GM19467 (cell line): Measurements from ENCODE around the gene HMCN2.
"Not testable (repeated sequence)": the region's sequence is repeated elsewhere in the genome, so short reads cannot be mapped to it uniquely, and the experiment has no call there.

ENCODE experiments used
- ATAC-seq: cut with Tn5 transposase; IDR thresholded peaks from one replicate; pipeline ENCODE4 v1.9.1; 2021; ENCODE audit warnings: mild to moderate bottlenecking, moderate library complexity; ENCODE audit not compliant: unreplicated experiment

HMCN2 gene

DNA sequence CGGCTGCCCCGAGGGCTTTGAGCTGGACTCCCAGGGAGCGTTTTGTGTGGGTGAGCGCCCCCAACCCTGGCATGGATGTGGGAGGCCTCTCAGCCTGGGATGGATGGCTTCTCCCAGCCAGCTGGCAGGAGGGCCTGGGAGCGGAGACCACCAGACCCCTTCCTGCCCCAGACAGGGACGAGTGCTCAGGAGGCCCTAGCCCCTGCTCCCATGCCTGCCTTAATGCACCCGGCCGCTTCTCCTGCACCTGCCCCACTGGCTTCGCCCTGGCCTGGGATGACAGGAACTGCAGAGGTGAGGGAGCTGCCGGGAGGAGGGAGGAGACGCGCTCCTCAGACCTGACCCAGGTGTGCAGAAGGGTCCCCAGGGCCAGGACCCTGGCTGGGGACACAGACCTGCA is 161.8 kb downstream of the HMCN2 start:
- no peak for ATAC-seq

DNA sequence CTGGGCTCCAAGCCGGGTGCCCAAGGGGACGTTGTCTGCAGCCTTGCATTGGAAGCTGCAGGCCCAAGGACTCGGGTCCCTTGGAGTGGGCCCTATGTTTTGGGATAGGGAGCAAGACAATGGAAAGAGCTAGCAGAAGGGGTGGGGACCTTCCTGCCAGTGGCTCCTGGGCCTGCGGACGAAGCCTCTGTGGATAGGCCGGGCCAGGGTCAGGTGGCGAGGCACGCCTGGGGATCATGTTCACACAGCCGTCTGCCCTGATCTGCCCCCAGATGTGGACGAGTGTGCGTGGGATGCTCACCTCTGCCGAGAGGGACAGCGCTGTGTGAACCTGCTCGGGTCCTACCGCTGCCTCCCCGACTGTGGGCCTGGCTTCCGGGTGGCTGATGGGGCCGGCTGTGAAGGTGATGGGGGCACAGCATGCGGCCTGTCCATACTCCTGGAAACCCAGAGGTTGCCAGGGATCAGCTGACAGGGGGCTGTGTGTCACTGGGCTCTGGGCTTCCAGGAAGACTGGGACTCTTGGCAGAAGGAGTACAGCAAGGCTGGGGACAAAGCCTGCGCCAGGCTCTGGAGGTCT is 162.6 kb downstream of the HMCN2 start:
- no peak for ATAC-seq

DNA sequence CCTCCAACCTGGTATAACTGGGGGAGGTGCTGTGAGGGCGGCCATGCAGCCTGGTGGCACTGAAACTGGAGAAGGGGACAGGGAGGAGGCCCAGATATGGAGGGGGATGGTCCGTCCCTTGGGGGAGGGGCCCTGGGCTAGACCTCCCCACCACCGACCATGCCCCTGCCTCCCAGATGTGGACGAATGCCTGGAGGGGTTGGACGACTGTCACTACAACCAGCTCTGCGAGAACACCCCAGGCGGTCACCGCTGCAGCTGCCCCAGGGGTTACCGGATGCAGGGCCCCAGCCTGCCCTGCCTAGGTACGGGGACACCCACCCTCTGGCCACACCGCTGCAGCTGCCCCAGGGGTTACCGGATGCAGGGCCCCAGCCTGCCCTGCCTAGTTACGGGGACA is 163.8 kb downstream of the HMCN2 start:
- ATAC-seq, result no peak

DNA sequence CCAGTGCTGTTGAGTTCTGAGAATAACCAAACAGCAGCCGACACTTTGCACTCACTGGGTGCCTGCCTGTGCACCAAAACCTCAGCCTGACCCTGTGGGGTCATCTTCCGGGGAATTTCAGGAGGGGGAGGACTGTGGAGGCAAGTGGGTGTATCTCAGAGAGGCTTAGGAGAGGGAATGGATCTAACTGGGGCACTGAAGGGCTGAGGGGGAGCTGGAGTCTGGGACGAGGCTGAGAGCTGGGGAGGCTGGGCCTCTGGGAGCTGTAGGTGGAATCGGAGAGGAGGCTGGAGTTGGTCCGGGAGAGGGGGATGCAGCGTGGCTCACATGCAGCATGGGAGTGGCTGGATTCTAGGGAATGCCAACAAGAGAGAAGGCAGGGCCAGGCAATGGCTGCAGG is 164.3 kb downstream of the HMCN2 start:
- ATAC-seq, result no peak

DNA sequence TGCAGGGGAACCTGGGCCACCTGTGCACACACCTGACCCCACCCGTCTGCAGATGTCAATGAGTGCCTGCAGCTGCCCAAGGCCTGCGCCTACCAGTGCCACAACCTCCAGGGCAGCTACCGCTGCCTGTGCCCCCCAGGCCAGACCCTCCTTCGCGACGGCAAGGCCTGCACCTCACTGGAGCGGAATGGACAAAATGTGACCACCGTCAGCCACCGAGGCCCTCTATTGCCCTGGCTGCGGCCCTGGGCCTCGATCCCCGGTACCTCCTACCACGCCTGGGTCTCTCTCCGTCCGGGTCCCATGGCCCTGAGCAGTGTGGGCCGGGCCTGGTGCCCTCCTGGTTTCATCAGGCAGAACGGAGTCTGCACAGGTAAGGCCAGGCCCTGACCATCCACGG is 164.7 kb downstream of the HMCN2 start:
- no peak for ATAC-seq

DNA sequence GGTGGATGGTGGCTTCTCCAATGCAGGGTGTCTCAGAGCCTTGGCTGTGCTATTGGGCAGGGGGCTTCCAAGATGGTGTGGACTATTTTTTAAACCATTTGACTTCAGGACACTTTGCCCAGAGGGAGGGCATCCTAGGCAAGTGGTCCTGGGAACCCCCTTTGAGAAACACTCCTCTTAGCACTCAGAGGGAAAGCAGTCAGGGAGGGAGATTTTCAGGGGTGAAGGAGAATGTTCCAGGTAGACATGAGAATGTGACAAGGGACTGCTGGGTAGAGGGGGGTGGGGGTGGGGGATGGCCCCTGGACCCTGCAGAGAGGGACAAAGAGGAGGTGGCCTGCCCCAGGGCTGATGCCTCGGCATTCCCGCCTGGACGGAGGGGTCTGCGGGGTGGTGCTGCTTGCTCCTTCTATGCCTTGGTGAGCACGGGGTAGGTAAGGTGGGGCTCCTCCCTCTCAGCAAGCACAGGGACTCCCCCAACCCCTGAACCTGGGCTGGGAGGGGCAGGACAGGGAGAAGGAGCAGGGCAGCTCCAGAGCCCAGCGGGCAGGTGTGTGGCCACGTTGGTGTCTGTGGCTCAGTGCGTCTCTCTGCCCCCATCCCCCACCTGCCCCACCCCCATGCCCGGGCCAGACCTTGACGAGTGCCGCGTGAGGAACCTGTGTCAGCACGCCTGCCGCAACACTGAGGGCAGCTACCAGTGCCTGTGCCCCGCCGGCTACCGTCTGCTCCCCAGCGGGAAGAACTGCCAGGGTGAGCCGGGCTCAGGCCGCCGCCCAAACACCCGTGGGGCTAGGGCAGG is 165.4 kb downstream of the HMCN2 start:
- no peak for ATAC-seq

DNA sequence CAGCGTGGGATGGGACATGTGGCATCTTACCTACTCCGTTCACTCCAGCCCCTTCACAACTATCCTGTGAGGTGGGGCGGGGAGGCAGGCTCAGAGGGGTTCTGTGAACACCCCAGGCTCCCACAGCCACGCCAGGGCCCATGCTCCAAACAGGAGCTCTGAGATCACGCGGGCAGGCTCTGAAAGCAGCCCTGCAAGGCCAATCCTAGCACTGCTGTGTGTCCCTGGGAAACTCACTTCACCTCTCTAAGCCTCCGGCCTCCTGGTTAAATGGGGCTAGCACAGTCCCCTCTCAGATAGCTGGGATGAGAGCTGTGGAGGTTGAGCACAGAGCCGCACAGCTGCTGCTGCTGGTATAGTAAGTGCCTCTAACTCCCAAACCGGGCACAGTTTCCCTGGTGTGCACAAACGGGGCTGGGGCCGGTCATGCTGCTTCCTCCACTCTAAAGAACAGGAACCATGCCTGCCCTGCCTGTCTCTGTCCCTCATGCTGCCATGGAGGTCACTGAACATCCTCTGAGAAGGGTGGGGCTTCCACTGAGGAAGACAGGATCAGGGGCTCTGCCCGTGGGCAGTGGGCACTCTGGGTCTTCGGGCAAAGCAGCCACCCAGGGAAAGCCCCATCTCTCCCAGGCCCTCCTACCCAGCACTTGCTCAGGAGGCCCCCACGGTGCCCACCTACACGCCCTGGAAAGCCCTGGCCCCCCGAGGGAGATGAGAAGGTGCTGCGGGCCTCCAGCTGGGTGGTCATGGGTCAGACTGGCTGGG is 166.2 kb downstream of the HMCN2 start:
- no peak for ATAC-seq

DNA sequence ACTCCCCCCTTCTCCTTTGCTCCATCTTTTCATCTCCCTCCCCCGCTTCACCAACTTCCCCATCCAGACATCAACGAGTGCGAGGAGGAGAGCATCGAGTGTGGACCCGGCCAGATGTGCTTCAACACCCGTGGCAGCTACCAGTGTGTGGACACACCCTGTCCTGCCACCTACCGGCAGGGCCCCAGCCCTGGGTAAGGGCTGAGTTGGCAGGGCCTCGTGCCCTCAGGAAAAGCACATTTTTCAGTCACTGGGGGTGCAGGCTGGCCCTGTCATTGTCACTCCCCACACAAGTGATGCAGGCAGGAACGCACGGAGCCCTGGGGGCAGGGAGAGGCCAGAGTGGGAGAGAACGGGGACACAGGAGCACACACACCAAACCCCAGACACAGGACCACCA is 166.8 kb downstream of the HMCN2 start:
- no peak for ATAC-seq

DNA sequence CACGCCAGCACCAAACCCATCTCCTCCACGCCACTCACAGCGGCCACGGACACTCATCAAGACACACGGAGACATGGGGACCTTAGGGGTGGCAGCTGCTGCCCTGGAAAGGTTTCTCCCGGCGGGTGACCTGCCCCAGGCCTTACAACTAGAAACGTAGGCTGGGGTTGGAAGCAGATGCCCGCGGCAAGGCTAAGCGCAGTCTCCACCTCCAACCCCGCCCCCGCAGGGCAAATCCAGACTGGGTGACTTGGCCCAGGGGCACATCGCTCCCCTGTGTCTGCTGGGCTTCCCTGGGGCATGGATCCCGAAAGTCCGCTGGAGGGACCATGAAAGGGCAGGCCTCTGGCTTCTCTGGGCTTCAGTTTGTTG is 167.2 kb downstream of the HMCN2 start:
- ATAC-seq, result no peak

DNA sequence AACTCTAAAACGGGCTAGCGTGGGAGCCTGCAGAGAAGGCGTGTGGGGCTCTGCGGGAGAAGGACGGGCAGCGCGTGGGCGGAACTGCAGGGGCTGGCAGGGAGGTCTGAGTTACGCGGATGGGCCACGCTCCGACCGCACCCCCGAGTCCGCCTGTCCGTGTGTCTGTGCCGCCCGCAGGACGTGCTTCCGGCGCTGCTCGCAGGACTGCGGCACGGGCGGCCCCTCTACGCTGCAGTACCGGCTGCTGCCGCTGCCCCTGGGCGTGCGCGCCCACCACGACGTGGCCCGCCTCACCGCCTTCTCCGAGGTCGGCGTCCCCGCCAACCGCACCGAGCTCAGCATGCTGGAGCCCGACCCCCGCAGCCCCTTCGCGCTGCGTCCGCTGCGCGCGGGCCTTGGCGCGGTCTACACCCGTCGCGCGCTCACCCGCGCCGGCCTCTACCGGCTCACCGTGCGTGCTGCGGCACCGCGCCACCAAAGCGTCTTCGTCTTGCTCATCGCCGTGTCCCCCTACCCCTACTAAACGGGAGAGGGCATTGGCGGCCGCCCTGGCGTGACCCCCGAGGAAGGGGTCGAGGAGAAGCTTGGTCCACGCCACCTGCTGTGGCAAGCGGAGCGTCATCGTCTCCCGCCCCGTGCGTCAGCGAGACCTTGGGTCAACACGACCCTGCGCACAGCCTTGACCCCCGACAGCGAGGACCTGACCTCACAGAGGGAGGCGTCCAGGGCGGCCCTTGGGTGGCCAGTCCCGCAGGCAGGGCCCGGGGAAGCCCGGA is 167.8 kb downstream of the HMCN2 start:
- no peak for ATAC-seq

DNA sequence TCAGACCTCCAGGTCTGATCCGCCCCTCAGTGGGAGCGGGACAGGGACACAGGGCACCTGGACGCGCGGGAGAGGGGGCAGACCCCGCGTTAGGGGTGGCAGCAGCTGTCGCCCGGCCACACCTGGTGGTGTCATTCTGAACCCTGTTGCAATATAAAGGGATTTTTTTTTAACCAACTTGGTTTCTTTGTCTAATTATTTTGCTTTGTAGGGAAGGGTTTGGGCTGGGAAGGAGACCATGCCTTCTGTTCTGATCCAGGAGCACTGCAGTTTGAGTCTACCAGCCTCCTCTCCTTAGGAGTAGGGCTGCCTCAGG is 168.3 kb downstream of the HMCN2 start:
- no peak for ATAC-seq

DNA sequence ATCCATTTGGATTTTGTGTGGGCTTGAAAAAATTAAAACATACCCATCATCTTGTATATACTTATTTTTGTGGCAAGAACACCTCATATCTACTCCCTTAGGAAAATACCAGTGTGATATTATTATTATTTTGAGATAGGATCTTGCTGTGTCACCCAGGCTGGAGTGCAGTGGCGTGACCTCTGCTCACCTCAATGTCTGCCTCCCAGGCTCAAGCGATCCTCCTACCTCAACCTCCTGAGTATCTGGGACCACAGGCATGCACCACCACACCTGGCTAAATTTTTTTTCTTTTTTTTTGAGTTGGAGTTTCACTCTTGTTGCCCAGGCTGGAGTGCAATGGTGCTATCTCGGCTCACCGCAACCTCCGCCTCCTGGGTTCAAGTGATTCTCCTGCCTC is 169.1 kb downstream of the HMCN2 start:
- ATAC-seq, result not testable (repeated sequence)

DNA sequence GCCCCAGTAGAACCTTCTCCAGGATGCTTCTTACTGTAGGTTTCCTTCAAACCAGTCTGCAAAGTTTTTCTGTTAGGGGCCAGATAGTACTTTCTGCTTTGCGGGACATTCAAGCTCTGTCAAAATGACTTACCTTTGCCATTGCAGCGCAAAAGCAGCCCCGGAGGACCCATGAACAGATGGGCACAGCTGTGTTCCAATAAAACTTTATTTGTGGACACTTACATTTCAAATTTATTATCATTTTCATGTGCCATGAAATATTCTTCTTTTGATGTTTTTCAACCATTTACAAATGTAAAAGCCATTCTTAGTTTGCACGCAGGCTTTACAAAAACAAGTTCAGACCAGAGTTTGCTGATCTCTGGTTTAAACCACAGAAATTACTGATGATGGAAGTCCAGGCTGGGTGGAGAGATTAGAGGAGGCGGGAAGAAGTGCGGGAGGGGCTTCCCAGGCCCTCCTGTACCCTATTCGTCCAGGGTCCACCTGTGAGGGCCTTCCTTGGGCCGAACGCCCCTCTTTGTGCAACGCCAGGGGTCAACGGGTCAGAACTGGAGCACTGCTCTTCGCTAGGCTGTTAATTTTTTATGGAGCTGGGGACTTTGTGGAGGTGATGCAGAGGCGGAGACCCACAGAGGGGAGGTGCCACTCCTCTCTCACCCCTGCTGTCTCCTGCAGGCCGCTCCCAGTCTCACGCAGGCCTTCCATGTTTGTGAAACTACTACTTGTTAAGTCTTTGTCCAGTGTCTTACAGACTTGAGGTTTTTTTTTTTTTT is 171.6 kb downstream of the HMCN2 start:
- no peak for ATAC-seq

DNA sequence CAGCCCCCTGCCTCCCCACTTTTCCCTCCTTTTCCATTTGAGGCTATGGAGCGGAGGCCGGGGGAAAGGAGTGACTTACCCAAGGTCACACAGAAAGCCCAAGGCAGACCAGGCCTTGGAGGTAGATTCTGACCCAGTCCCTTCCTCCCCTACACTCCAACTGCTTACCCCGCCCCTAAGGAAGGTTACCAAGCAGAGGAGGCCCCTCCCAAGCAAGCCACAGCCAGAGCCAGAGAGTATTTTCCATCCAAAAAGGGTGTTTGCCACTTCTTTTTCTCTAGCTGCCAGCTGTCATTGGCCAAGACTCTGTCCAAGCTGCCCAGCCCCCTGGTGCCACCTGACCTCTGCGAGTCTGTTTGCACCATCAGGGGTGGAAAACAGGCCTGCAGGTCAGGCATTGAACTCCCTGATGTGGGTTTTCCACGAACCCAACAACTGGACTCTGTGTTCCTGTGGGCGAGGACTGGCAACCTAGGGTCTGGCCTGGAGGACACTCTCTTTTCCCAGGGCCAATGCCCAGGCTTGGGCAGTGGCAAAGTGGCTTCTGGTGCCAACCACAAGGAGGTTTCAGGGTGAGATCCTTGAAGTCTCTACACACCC is 172.9 kb downstream of the HMCN2 start:
- ATAC-seq, result no peak

DNA sequence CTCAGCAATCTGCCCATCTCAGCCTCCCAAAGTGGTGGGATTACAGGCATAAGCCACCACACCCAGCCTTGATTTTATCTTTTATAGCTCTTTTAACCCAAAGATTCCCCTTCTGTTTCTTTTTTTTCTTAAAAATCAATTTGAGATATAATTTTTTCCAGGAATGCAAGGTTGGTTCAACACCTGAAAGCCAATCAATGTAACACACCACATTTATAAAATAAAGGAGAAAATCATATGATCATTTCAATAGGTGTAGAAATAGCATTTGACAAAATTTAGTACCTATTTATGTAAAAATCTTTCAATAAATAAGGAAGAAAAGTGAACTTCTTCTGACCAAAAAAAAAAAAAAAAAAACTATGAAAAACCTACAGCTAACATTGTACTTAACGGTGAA is 175.5 kb downstream of the HMCN2 start:
- ATAC-seq, result no peak

DNA sequence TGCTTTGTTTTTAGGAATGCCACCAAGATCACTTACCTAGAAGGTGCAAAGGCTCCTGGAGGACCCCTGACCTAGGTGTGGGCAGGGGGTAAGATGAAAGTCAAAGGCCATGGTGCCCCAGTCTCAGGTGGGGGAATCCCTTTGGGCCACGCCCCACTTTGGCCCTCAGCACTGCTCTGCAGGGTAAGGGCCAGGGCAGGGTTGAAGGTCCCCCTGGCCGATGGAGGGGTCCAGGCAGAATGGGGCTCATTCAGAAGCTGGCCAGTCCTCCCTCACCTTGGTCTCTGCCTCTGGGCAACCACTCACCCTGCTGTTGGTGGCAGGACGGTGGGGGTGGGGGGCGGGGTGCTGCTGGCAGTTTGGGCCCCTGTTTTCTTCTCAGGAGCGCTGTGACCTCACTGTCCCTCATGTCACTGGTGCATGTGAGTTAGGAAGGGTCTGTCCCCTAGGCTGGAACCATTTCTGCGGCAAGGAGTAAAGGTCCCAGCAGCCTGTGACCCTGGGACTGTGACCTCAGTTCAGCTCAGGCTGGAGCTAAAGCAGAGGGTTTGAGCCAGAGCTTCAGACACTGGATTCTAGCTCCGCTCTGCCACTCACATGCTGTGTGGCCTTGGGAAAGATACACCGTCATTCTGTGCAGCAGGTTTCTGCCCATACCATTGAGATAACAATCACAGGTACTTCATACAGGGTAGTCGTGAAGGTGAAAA is 177.3 kb downstream of the HMCN2 start:
- ATAC-seq, result no peak

DNA sequence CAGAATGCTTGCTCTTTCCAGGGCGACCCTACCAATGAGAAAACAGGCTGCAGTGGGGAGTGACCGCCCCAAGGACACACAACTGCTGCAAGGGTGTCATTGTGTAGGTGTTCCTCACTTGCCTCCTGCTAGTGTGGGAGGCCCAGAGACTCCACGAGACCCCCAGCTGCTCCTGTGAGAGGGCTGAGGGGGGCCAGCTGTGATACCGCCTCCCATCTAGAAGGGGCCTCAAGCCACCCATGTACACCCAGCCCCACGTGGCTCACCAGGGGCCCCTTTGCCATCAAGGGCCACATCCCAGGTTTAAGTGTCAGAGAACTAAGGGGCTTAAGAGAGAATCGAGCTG is 177.9 kb downstream of the HMCN2 start:
- ATAC-seq, result no peak

DNA sequence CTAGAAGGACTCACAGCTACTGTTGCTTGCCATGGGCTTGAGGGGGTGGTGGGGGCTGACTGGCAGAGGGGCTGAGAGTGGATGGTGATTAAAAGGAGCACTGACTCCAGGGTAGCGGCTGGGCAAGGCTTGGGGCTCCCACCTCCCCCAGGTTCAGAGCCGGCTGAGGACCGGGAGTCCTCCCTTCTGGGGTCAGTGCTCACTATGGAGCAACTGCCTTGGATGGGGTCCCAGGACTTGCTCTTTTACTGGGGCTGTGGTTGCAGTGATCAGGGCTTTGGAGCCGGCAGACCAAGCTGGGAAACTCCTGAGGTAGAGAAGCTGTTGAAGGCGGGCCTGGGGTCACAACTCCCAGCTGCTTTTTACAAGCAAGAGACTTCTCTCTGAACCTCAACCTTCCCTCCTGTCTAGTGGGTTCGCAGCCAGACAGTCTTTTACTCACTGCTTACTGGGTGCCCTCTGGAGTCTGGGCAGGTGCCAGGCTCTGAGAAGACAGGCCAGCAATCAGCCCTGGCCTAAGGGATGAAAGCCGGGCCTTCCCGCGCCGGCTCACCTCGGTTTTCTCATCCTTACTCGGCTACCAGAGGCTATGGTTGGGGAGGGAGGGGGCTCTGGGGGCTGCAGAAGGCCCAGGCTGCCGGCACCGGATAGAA is 178.4 kb downstream of the HMCN2 start:
- ATAC-seq, result no peak

DNA sequence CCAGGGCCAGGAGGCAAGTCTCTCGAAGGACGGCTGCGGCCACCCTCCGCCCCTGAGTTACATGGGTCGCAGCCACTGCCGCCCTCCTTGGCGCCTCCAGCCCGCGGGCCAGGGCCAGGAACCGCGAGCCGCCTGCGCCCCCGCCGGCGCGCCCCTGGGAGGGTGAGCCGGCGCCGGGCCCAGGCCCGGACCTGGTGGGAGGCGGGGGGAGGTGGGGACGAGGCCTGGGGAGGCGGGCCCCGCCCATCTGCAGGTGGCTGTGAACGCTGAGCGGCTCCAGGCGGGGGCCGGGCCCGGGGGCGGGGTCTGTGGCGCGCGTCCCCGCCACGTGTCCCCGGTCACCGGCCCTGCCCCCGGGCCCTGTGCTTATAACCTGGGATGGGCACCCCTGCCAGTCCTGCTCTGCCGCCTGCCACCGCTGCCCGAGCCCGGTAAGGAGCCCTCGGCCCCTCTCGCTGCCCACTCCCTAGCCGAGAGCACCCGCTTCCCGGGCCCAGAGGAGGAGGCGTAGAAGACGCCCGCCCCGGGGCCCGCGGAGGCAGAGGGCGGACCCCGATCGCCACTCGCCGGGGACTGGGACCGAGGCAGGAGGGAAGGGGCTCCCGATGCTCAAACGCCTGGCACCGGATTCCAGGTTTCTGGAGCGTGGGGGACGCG is 179.1 kb downstream of the HMCN2 start, which contains the start of gene ASS1:
ASS1 (plus strand) TSS at position 397 of the 657 bp plus-strand sequence. CDS start 7,268 bp downstream, outside the sequence.
- ATAC-seq, result no peak
